NK-92 (cell line): ENCODE measurements around the gene NPLOC4.
"Not testable (repeated sequence)": the region's sequence is repeated elsewhere in the genome, so short reads cannot be mapped to it uniquely, and the experiment has no call there.

Source experiments
- DNase-seq: peaks from one replicate; lab custom pipeline; 2025; ENCODE audit not compliant: unreplicated experiment; lab: John Stamatoyannopoulos, UW

NPLOC4 gene

DNA sequence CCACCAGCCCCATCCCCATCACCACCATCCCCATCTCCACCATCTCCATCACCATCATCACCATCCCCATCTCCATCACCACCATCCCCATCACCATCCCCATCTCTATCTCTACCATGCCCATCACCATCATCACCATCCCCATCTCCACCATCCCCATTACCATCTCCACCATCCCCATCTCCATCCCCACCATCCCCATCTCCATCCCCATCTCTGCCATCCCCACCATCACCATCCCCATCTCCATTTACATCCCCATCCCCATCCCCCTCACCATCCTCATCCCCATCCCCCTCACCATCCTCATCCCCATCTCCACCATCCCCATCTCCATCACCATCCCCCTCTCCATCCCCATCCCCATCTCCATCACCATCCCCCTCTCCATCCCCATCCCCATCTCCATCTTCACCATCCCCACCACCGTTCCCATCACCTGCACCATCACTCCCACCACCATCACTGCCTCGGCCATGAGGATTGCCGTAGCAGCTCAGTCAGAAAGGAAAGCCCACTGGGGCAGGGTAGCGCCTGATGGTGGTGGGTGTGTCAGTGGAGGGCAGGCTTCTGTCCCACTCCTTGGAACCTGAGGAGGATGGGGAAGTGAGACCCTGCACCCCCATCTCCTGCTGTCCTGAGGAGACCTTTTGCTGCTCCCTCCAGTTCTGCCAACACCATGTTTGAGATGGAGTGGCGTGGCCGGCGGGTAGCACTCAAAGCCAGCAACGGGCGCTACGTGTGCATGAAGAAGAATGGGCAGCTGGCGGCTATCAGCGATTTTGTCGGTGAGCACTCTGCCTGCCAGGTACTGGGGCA, 101.2 kb downstream of the NPLOC4 start:
- no peak for DNase-seq

DNA sequence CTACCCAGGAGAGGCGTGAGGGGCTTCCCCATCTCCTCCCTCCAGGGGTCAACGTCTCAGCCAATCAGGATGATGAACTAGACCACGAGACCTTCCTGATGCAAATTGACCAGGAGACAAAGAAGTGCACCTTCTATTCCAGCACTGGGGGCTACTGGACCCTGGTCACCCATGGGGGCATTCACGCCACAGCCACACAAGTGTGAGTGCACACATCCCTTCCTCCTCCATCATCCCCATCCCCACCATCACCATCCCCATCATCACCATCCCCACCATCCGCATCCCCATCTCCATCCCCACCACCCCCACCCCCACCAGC, 101.9 kb downstream of the NPLOC4 start:
- DNase-seq: no peak

DNA sequence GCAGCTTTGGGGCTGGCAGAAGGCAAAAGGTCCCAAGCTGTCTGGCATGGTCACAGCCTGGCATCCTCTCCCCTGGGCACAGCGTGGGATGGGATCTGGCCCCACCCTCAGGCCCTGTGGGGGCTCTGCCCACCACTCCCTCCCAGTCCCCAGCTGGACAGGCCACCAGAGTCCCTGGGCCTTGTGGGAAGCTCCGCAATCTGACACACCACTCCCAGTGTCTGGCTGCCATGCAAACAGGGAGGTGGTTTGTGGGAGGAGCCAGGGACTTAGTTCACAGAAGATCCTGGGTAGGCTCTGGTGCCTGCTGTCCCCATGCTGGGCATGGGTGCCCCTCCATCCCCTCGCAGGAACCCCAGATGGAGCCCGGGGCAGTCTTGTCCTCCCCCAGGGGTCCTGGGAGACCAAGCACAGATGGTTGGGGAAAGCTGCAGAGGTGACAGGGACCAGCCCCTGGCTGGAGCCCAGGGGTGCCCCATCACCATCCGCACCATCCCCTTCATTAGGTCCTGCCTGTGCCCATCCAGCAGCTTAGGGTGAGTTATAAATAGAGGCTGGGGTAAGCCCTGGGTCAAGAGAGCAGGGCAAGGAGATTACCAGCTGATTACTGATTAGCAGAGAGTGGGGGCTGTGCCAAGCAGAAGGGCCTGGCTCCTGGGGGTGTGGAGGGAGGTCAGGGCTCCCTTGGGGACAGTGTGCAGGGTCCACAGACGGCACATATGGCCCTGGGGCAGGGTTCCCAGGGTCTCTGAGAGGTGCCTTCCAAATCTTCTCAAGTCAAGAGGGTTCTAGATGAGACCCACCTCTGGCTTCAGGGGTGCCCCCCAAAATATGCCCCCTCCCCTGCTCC, 102.5 kb downstream of the NPLOC4 start:
- DNase-seq: no peak

DNA sequence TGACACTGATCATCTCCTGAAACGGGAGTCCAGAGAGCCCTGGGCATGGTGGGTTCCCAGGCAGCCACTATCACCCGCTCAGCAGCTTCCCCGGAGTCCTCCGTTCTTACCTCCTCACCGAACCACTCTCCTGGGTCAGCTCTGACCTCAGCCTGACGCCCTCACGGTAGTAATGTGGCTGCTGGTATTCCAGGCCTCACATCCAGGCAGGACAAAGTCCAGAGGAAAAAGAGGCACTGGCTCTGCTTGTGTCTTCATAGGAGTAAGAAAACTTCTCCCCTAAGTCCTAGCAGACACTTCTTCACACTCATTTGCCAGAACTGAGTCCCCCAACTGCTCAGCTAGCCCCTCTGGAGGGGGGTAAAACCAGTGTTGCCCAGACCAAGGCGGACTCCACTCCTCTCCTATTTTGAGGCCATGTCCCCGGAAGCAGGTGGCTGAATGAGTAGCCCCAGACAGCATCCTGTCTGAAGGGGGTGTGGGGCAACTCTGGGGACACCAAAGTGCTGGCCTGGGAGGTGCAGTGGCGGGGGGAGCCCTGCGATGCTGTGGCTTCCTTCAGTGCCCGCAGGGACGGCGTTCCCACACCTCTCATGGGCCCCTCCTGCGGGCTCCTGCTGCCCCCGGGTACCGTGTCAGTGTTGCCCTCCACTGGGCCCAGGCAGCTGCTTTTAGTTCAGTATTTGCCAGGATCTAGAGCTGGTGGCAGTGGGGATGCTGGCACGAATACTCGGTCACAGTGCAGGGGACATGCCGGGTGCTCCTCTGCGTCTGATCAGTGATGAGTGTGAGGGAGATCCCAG, 103.4 kb downstream of the NPLOC4 start:
- DNase-seq: no peak

DNA sequence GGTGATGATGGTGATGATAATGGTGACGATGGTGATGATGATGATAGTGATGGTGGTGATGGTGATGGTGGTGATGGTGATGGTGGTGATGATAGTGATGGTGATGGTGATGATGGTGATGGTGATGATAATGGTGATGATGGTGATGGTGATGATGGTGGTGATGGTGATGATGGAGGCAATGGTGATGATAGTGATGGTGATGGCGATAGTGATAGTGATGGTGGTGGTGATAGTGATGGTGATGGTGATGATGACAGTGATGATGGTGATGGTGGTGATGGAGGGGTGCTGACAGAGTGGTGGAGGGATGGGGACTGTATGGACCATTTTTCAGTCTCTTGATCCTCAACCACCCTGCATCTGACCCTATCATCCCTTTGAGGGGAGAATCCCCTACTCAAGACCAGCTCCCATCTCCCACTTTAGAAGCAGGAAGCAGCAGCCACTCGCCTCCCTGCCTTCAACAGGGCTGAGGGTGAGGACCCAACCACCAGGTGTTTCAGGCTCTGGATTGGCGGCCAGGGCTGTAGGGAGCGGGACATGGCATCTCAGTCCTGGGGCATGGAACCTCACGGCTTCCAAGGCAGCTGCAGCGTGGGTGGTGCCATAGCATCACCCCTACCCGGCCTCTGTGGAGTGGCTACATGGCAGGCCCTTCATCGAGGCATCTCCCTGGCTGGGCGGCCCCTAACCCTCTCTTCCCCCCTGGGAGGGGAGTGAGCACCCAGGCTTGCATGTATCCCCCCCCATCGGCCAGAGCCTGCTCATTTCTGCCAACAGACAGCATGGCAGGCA, 104.2 kb downstream of the NPLOC4 start:
- no peak for DNase-seq

DNA sequence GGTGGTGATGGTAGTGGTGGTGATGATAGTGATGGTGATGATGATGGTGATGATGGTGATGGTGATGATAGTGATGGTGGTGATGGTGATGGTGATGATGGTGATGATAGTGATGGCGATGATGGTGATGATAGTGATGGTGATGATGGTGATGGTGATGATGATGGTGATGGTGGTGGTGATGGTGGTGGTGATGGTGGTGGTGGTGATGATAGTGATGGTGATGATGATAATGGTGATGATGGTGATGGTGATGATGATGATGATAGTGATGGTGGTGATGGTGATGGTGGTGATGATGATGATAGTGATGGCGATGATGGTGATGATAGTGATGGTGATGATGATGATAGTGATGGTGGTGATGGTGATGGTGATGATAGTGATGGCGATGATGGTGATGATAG, 104.9 kb downstream of the NPLOC4 start:
- DNase-seq: not testable (repeated sequence)

DNA sequence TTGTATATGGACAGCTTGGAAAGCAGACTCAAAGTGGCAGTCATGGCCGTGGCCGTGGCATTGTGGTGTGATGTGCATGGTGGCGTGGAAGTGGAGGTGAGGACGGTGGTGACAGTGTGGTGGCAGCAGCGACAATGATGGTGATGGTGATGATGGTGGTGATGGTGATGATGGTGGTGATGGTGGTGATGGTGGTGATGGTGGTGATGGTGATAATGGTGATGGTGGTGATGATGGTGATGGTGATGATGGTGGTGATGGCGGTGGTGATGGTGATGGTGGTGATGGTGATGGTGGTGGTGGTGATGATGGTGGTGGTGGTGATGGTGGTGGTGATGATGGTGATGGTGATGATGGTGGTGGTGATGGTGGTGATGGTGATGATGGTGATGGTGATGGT, 105.9 kb downstream of the NPLOC4 start:
- not testable (repeated sequence) for DNase-seq

DNA sequence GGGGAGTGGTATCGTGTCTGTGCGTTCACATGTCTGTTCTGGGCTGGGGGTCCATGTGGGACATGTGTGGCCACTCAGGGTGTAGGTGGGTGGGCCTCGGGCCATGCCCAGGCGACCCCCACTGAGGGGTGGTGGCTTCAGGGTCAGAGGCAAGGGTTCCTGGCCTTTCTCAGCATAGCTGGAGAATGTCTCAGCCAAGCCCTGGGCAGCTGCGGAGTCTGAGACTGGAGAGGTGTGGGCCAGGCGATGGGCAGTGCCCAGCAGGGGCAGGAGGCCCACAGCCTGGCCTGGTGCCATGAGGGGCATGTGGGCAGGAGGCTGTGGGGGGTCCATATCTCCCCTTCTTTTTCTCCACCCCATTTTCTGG, 107.5 kb downstream of the NPLOC4 start:
- no peak for DNase-seq

DNA sequence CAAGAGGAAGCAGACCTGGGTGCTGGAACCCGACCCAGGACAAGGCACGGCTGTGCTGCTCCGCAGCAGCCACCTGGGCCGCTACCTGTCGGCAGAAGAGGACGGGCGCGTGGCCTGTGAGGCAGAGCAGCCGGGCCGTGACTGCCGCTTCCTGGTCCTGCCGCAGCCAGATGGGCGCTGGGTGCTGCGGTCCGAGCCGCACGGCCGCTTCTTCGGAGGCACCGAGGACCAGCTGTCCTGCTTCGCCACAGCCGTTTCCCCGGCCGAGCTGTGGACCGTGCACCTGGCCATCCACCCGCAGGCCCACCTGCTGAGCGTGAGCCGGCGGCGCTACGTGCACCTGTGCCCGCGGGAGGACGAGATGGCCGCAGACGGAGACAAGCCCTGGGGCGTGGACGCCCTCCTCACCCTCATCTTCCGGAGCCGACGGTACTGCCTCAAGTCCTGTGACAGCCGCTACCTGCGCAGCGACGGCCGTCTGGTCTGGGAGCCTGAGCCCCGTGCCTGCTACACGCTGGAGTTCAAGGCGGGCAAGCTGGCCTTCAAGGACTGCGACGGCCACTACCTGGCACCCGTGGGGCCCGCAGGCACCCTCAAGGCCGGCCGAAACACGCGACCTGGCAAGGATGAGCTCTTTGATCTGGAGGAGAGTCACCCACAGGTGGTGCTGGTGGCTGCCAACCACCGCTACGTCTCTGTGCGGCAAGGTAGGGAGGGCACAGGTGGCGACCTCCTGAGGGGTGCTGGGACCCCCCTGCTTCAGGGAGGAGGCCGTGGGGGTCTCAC, 108.1 kb downstream of the NPLOC4 start:
- DNase-seq: no peak

DNA sequence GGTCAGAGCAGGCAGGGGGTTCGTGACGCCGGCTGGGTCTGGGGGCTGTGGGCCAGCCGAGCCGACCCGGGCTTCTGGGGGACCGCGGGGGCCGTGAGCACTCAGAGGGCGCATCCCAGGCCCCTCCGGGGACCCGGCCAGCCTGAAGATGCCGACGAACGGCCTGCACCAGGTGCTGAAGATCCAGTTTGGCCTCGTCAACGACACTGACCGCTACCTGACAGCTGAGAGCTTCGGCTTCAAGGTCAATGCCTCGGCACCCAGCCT, 108.6 kb downstream of the NPLOC4 start:
- DNase-seq: no peak

DNA sequence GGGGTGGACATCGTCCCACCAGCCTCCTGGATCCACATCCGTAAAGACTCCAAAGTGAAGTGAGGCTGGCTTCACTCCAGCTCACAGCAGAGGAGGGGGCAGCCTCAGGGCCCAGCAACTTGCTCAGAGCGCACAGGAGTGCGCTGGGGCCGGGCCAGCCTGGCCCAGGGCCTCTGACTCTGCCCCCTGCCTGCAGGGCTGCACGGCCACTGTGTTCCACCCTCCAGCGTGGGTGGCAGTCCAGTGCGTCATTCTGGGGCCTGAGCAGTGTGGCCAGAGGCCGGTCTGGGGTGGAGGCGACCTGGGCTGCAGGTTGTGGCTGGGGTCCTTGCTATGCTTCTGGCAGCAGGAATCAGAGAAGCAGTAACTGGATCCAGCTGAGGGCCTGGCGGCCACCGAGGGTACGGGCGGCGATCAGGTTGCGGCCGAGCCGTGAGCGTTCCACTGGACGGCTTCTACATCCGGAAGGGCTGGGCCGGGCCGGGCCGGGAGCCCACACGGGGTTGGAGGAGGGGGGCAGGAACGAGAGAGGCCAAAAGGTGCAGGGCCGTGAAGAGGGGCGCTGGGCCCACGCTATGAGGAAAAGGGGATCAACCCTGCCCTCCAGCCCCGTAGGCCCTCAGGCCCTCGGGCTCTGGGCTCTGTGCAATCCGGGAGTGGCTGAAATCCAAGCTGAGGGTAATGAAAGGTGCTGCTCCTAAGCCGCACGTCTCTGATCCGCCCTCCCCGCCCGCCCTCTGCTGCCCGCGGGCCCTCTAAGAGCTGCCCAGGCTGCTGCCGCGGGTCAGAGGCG, 109.1 kb downstream of the NPLOC4 start, which contains the start of gene FSCN2:
TSS of gene FSCN2 (plus strand) at position 787 of the 793 bp plus-strand sequence. CDS start 155 bp downstream, outside the sequence.
- DNase-seq: no peak

DNA sequence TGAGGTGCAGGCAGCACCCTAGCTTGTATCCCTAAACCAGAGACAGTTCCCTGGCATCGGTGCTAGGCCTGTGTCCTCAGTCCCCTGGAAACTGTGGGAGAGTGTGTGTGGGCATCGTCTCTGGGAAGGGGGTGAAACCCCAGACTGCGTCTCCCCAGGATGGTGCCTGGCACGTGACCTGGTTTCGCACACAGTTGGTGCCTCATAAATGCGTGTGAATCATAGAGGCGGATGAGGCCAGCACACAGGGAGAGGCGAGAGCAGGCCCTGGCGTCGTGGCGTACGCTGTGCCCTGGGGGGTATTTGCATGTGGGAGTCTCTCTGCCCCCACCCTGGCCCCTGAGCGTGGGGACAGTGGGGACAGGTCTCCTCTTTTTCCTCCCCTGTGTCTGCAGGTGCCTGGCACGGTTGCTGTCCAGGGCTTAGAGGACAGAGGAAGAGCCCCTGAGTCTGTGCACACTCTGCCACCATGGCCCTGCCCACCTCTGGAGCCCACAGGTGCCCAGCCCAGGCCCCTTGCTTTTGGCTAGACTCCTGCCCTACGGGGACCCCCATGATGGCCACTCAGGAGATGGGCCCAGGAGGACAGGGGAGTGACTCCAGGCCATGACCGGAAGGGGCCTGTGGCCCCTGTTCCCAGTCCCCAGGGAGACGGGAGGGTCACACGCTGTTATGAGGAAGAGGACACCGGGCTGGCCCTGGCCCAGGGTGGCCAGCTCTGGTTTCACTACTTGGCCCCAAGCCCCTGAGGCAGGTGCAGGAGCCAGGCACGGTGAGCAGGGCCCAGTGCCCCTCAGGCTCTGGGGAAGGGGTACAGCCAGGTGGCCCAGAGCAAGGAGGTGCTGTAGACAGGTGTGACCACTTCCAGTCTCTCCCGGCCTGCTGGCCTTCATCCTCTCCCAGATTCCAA, 110.0 kb downstream of the NPLOC4 start:
- no peak for DNase-seq

DNA sequence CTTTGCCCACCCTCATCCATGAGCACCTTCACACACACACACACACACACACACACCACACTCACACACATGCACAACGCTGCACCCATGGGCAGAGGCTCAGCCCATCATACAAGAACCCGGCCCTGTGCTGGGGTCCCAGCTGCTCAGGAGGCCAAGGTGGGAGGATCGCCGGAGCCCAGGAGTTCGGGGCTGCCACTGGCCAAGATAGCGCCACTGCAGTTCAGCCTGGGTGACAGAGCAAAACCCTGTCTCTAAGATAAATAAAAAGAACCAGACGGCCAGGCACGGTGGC, 112.1 kb downstream of the NPLOC4 start:
- no peak for DNase-seq

DNA sequence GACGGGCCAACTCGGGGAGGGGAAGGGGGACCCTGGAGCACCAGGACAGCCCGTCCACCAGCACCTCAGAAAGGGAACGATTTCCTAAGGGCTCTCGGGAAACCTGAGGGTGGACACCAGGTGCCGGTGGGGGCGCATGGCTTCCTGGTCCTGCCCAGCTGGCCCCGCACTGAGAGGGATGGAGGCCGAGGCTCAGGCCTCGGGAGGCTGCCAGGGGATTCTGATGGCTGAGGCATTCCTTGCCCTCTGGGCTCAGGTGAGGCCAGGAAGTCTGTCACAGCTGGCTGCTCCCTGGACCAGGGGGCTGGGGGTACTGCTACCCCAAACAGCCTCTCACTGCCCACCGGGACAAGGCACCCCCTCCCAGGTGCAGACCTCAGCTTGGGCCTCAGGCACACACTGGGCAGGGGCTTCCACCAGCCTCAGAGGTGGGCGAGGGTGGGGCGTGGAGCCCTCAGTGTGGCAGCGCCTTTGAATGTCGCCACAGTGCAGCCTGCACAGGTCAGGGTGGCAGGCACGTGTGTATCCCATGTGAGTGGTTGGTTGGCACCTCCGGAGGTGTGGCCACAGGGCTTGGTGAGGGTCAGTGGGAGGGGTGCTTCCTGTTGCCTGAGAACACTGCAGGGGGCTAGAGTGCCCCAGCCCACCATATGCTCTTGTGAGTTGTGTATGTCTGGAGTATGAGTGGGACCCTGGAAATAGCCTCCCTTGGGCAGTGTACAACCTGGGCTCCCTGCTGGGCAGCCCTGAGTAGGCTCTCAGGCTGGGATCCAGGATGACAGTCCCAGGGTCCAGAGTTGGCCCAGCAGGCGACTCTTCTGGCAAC, 112.7 kb downstream of the NPLOC4 start:
- DNase-seq: no peak

DNA sequence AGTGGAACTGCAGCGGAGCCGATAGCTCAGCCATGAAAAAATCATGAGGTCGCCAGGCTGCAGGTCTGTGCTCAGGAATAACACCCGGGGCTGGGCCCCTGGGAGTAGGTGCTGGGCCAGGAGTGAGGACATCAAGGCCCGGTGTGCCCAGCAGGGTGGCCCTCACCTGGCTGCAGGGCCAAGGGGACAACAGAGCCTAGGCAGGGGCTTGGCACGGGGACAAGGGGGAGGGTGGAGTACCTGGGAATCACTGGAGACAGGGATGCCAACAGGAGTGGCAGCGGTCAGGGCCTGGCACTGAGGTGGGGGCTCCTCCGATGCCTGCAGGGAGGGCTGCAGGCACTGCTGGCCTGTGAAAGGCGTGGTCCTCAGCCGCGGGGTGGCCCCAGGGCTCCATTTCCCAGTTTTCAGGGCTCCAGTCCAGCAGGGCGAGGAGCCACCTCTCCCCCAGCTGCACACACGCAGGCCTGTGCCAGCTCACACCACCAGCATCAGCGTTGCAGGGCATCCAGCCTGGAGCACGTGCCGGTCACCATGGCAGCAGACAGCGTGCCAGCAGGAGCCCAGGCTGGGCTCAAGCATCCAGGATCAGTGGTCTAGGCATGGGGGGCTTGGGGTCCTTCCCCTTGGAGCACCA, 113.4 kb downstream of the NPLOC4 start:
- DNase-seq: no peak

DNA sequence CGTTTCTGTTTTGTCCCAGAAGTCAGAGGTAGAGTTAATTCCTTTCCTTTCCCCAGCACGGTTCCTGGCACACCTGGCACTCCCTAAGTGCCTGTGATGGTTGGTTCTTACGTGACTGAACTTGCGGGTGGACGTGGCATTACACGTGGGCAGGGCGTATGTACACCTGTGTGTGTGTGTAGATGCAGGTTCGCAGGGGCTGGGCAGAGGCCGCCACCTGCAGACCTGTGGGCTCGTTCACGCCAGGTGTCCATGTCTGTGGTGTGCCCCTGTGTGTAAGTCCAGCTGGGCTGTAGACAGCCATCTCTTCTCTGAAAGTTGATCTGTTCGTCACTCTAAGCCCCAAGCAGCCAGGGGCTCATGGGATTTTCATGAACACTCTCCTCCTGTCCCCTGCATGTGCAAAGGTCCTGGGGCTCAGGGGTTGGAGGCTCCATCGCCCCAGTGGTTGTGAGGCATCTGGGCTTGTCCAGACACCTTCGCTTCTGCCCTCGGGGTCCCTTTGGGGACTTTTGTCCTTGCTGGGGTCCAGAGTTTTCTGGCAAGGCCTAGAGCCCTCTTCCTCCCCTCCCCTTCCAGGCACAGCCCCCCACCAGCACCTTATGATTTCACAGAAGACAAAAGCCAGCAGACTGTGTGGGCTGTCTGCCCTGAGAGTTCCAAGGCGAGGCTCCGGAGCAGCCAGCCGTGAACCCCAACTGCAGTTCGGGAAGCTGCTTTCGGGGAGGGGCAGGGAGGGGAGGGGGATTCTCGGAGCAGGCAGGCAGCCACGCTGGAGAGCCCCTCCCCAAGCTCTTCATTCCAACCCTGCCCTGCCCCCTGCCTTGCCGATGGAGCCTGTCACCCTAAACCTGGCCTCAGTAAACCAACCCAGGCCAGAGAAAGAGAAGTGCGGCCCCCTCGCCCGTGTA, 114.2 kb downstream of the NPLOC4 start:
- no peak for DNase-seq
